Upper lobe of left lung (tissue), 6 donors: ENCODE results near the gene C12orf56. TPM values are rescaled to one million over a fixed set of nuclear protein-coding genes. Genes with fewer than 3 reads are reported as not detected.

Experiments
- ATAC-seq, 2 donors: fragments of 200-7000 bp; cut with Tn5 transposase; one replicate each; pipeline ENCODE4 v1.9.1; 2022; ENCODE audit warnings: mild to moderate bottlenecking in 2 of 2, moderate library complexity in 2 of 2; ENCODE audit not compliant: low FRiP score in 2 of 2
- DNase-seq, 2 donors: peaks; one replicate each; pipeline ENCODE4 v3.0.0-alpha.2; 2019 to 2020
- H3K27ac ChIP-seq, 4 donors: fragments of 200-600 bp; sonication (generic); one replicate each; pipeline ENCODE4 v1.5.1; 2016 to 2019
- H3K27me3 ChIP-seq, 4 donors: fragments of 200-600 bp; sonication (generic); one replicate each; pipeline ENCODE4 v1.5.1; 2017 to 2019
- H3K36me3 ChIP-seq, 4 donors: fragments of 200-600 bp; sonication (generic); one replicate each; pipeline ENCODE4 v1.5.1; 2016 to 2019
- H3K4me1 ChIP-seq, 4 donors: fragments of 200-600 bp; sonication (generic); one replicate each; pipeline ENCODE4 v1.5.1; 2018 to 2019
- H3K4me3 ChIP-seq, 4 donors: fragments of 200-600 bp; sonication (generic); one replicate each; pipeline ENCODE4 v1.5.1; 2017 to 2019; ENCODE audit warnings: mild to moderate bottlenecking in 2 of 4, moderate library complexity in 1 of 4
- H3K9me3 ChIP-seq, 4 donors: fragments of 200-600 bp; sonication (generic); one replicate each; pipeline ENCODE4 v1.5.1; 2018 to 2019
- EP300 ChIP-seq, 4 donors: sonication (generic); formaldehyde crosslinking; IDR thresholded peaks; one replicate each; pipeline ENCODE4 v1.5.1; 2017; ENCODE audit warnings: antibody characterized with exemption in 4 of 4, control low read depth in 2 of 4
- POLR2A ChIP-seq, 4 donors: fragments of 450-650 bp; IDR thresholded peaks; one replicate each; pipeline ENCODE4 v1.5.1; 2016 to 2017; ENCODE audit warnings: antibody characterized with exemption in 4 of 4, mild to moderate bottlenecking in 2 of 4
- POLR2AphosphoS5 ChIP-seq, 2 donors: sonication (generic); formaldehyde crosslinking; IDR thresholded peaks; one replicate each; pipeline ENCODE4 v1.5.1; 2017; ENCODE audit warnings: antibody characterized with exemption in 2 of 2
- WGBS, 2 donors: methylation state at CpG; one replicate each; pipeline ENCODE4 v1.1.5; 2017 to 2018; 5-methylcytosine and 5-hydroxymethylcytosine counted together
- total RNA-seq, 6 donors: library from RNA; depleted of rRNA in 4 of 6; stranded (reverse); fragments of >200 nt in 4 of 6; gene quantifications; one replicate each; pipeline versions ENCODE4 v1.1.0 to v1.2.1, GENCODE V29; 2016 to 2021
- TF ChIP-seq, protein P1 (sequence below), 6 experiments: fragments of 450-650 bp in 4 of 6; fragments of 200-600 bp in 2 of 6; sonication (generic) in 2 of 6; IDR thresholded peaks; one replicate each; pipeline ENCODE4 v1.5.1; 2016 to 2019; ENCODE audit warnings: antibody characterized with exemption in 6 of 6
- donor health status: DM: no; HTN: no; CAD: no; lungs with moderate emphysema.
- donor health status: DM: no; HTN: yes; CAD: no; lungs with severe emphysema.

C12orf56 gene
- total RNA-seq, 6 donors from 2014 or later = not detected

GRCh38 chr12:64269161-64269560 lies 121.4 kb downstream of the C12orf56 start:
- H3K4me3 ChIP-seq = no peak overlapping the region
- TF ChIP-seq POLR2A (IDR thresholded peaks at IDR 0.05) = no peak
- TF ChIP-seq, protein P1, sequence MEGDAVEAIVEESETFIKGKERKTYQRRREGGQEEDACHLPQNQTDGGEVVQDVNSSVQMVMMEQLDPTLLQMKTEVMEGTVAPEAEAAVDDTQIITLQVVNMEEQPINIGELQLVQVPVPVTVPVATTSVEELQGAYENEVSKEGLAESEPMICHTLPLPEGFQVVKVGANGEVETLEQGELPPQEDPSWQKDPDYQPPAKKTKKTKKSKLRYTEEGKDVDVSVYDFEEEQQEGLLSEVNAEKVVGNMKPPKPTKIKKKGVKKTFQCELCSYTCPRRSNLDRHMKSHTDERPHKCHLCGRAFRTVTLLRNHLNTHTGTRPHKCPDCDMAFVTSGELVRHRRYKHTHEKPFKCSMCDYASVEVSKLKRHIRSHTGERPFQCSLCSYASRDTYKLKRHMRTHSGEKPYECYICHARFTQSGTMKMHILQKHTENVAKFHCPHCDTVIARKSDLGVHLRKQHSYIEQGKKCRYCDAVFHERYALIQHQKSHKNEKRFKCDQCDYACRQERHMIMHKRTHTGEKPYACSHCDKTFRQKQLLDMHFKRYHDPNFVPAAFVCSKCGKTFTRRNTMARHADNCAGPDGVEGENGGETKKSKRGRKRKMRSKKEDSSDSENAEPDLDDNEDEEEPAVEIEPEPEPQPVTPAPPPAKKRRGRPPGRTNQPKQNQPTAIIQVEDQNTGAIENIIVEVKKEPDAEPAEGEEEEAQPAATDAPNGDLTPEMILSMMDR (IDR thresholded peaks at IDR 0.05) = no peak
- TF ChIP-seq POLR2AphosphoS5 (IDR thresholded peaks at IDR 0.05) = no peak
- no peak for TF ChIP-seq EP300 (IDR thresholded peaks at IDR 0.05)

GRCh38 chr12:64268409-64268808 lies 122.1 kb downstream of the C12orf56 start:
- 43 to 49% methylated on average over 2 of the region's 2 CpGs for WGBS, 2 donors
- ATAC-seq = no peak
- TF ChIP-seq POLR2AphosphoS5 (IDR thresholded peaks at IDR 0.05) (no peak), POLR2A (IDR thresholded peaks at IDR 0.05) (no peak), EP300 (IDR thresholded peaks at IDR 0.05) (no peak)
- TF ChIP-seq, protein P1 (IDR thresholded peaks at IDR 0.05) = no peak

More at GRCh38 chr12:64269161-64269560, 121.4 kb downstream of the C12orf56 start:
- ATAC-seq (no peak), DNase-seq (no peak)
- WGBS, 2 donors = 68 to 78% methylated on average over 2 of the region's 2 CpGs
- Histone ChIP-seq H3K36me3 (no peaks in the 10 kb centered on the region), H3K27me3 (no peaks in the 10 kb centered on the region), H3K9me3 (no peaks in the 10 kb centered on the region), H3K4me1 (no peaks in the 10 kb centered on the region), H3K27ac (no peak overlapping the region)

DNA sequence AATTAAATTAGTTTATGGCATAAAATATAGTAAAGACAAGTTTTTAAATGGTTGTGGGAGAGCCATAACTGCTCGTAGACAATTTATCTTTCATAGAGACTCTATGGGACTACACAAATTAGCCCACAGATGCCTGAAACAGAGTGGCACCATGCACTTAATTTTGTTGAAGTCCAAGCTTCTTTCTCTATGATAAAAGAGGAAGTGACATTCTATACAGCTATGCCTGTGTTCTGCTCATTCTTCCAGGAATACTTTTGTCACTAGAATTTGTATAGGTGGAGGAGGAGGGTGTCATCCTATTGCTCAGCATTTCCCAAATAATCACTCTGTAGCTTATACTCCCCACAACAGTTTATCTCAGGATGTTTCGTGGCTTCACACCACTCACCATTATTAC lies 124.7 kb downstream of the C12orf56 start:
- no peak overlapping the region for H3K4me3 ChIP-seq
- H3K9me3 ChIP-seq = no peaks in the 10 kb centered on the region
- no peaks in the 10 kb centered on the region for H3K27me3 ChIP-seq
- TF ChIP-seq, protein P1 (IDR thresholded peaks at IDR 0.05) = no peak
- no peak for TF ChIP-seq POLR2A (IDR thresholded peaks at IDR 0.05)
- 79 to 84% methylated on average over 2 of the region's 2 CpGs for WGBS, 2 donors
- no peaks in the 10 kb centered on the region for H3K36me3 ChIP-seq
- no peak for DNase-seq
- no peak for ATAC-seq
- H3K4me1 ChIP-seq = no peaks in the 10 kb centered on the region
- H3K27ac ChIP-seq = no peak overlapping the region

More at GRCh38 chr12:64268409-64268808, 122.1 kb downstream of the C12orf56 start:
- Histone ChIP-seq H3K9me3 (no peaks in the 10 kb centered on the region), H3K4me3 (no peak overlapping the region), H3K4me1 (no peaks in the 10 kb centered on the region), H3K27me3 (no peaks in the 10 kb centered on the region), H3K36me3 (no peaks in the 10 kb centered on the region), H3K27ac (no peak overlapping the region)
- no peak for DNase-seq

- Histone ChIP-seq H3K9me3 (no peaks in the 10 kb centered on the region), H3K4me1 (no peaks in the 10 kb centered on the region), H3K27ac (no peak overlapping the region), H3K36me3 (no peaks in the 10 kb centered on the region), H3K27me3 (no peaks in the 10 kb centered on the region), H3K4me3 (no peak overlapping the region)
- ATAC-seq (no peak), DNase-seq (no peak)
- no peak for TF ChIP-seq POLR2A (IDR thresholded peaks at IDR 0.05)
- no peak for TF ChIP-seq POLR2AphosphoS5 (IDR thresholded peaks at IDR 0.05)
- no peak for TF ChIP-seq EP300 (IDR thresholded peaks at IDR 0.05)
- TF ChIP-seq, protein P1 (IDR thresholded peaks at IDR 0.05) = no peak
- WGBS, 2 donors = 88 to 89% methylated on average over 5 of the region's 5 CpGs
These were observed 128.7 kb downstream of the C12orf56 start for GRCh38 chr12:64261813-64262212.

DNA sequence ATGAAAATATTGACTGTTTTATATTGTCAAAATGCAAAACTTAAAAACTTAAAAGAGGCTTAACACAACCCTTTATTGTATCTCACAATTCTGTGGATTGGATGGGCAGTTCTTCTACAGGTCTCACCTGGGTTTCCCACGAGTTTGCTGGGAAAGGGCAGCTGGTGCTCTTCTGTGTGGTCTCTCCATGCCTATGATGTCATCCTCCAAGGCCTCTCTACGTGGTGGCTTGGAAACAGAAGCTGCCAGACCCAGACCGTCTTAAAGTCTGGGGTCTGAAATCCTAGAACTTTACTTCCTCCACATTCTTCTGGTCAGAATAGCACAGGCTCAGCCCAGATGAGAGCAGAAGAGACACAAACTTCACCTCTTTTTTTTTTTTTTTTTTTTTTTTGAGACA lies 132.0 kb downstream of the C12orf56 start:
- no peak for TF ChIP-seq POLR2AphosphoS5 (IDR thresholded peaks at IDR 0.05)
- no peak for TF ChIP-seq POLR2A (IDR thresholded peaks at IDR 0.05)
- TF ChIP-seq, protein P1 (IDR thresholded peaks at IDR 0.05) = no peak
- TF ChIP-seq EP300 (IDR thresholded peaks at IDR 0.05) = no peak
- 54 to 66% methylated on average over 3 of the region's 3 CpGs for WGBS, 2 donors
- Histone ChIP-seq H3K27me3 (no peaks in the 10 kb centered on the region), H3K36me3 (no peaks in the 10 kb centered on the region), H3K9me3 (no peaks in the 10 kb centered on the region), H3K27ac (no peak overlapping the region), H3K4me1 (no peaks in the 10 kb centered on the region), H3K4me3 (no peak overlapping the region)
- no peak for DNase-seq
- ATAC-seq = no peak
